ENCODE data around the gene C2CD3.

The C2CD3 gene

DNA sequence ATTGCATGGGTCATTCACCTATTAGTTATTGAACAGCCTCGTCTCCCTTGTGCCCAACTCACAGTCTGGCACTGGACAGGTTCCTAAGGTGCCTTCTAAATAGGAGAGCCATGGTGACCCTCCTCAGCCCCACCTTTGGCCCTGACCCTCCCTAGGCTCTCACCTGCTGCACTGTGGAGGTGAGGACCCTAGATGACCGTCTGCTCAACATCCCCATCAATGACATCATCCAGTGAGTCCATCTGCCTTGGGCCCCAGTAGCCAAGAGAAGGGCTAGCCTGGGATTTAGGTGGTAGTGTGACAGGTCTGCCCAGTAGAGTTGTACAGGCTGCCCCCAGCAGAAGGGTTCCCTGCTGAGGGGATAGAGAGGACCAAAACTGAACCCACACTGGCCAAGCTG lies 201.7 kb downstream of the C2CD3 start:
- H3K36me3 ChIP-seq (ENCODE audit: control insufficient read depth, insufficient read depth, low read length) = peaks cover 1% of the 10 kb centered on the region
- H3K9ac ChIP-seq (ENCODE audit: low read depth, low read length) = no peak overlapping the region

DNA sequence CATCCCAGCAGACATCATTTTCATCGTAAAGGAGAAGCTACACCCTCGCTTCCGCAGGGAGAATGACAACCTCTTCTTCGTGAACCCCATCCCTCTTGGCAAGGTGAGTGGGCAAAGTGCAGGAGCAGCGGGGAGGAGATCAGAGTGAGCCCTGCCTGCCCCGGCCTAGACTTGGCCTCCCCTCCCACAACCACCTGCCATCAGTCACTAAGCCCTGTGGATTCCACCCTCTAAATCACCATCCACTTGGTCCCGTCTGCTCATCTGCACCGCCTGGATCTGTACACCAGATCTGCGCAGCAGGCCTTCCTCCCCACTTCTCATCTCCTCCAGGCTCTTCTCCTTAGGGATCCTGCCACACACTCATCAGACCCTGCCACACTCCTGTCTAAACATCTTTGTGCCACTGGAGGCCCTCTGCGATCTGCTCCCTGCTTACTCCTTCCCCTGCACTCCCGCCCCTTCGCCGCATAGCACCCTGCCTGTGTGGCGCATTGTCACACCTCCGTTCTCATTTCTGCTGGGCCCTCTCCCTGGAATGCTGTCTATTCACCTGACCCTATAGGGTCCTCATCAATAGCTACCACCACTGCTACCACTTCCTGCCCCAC lies 202.3 kb downstream of the C2CD3 start:
- Histone ChIP-seq H3K4me3 (ENCODE audit: low read depth, low read length) (no peak overlapping the region), H3K9me3 (ENCODE audit: control insufficient read depth, insufficient read depth, low read length) (no peaks in the 10 kb centered on the region), H3K4me1 (ENCODE audit: control insufficient read depth, insufficient read depth, low read length) (no peaks in the 10 kb centered on the region), H3K36me3 (ENCODE audit: control insufficient read depth, insufficient read depth, low read length) (no peaks in the 10 kb centered on the region), H3K9ac (ENCODE audit: low read depth, low read length) (no peak overlapping the region), H3K27me3 (ENCODE audit: control insufficient read depth, insufficient read depth, low read length) (no peaks in the 10 kb centered on the region)

More for the DNA sequence above, 201.7 kb downstream of the C2CD3 start:
- Histone ChIP-seq H3K4me1 (ENCODE audit: control insufficient read depth, insufficient read depth, low read length) (no peaks in the 10 kb centered on the region), H3K27me3 (ENCODE audit: control insufficient read depth, insufficient read depth, low read length) (no peaks in the 10 kb centered on the region), H3K4me3 (ENCODE audit: low read depth, low read length) (no peak overlapping the region), H3K9me3 (ENCODE audit: control insufficient read depth, insufficient read depth, low read length) (no peaks in the 10 kb centered on the region)

DNA sequence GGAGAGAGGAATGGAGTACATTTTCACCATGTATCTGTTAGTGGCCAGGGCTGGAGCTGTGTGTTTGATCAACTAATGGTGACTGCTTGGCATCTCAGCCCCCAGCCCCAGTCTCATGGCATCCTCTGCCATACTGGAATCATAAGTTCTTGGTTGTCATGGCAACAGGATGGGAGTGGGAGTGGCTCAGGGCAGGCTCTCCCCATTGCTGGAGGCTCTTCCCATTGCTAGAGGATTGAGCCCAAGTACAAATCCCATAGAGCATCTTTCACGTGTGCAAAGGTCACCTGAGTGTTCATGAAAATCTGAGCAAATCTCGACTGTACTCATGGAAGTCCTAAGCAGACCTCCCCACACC lies 205.1 kb downstream of the C2CD3 start:
- Histone ChIP-seq H3K36me3 (ENCODE audit: control insufficient read depth, insufficient read depth, low read length) (no peaks in the 10 kb centered on the region), H3K4me3 (ENCODE audit: low read depth, low read length) (no peak overlapping the region)

DNA sequence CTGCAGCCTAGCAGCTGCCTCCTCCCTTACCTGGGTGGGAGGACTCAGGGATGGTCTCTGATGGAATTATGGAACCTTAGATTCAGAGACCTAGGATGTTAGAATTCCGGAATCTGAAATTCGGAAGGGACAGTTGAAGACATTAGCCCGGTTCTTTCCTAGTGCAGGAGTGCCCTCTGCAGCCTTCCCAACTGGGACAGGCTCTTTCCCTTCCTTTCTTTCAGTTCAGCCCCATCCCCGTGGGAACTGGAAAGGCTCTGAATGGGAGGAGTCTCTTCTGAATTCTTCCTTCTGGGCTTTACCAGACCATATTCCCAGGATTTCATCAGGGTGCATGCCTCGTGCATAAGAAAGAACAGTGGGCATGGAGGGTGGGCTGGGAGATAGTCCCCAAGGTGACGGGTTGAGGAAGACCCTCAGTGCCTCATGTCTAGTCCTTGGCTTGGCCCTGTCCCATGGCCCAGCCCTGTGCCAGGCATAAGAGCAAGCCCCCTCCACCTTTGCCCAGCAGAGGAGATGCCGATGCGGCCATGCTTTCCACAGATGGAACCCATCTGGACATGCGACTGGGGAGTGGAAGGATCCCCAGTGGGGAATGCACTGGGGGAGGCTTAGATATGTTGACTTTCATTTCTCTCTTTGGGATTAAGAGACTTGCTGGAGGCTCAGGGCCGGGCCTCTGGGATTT lies 205.6 kb downstream of the C2CD3 start:
- Histone ChIP-seq H3K36me3 (ENCODE audit: control insufficient read depth, insufficient read depth, low read length) (no peaks in the 10 kb centered on the region), H3K9ac (ENCODE audit: low read depth, low read length) (no peak overlapping the region), H3K27me3 (ENCODE audit: control insufficient read depth, insufficient read depth, low read length) (no peaks in the 10 kb centered on the region)

More for the DNA sequence above, 205.1 kb downstream of the C2CD3 start:
- no peaks in the 10 kb centered on the region for H3K27me3 ChIP-seq (ENCODE audit: control insufficient read depth, insufficient read depth, low read length)
- H3K4me1 ChIP-seq (ENCODE audit: control insufficient read depth, insufficient read depth, low read length) = no peaks in the 10 kb centered on the region
- no peaks in the 10 kb centered on the region for H3K9me3 ChIP-seq (ENCODE audit: control insufficient read depth, insufficient read depth, low read length)
- no peak overlapping the region for H3K9ac ChIP-seq (ENCODE audit: low read depth, low read length)

DNA sequence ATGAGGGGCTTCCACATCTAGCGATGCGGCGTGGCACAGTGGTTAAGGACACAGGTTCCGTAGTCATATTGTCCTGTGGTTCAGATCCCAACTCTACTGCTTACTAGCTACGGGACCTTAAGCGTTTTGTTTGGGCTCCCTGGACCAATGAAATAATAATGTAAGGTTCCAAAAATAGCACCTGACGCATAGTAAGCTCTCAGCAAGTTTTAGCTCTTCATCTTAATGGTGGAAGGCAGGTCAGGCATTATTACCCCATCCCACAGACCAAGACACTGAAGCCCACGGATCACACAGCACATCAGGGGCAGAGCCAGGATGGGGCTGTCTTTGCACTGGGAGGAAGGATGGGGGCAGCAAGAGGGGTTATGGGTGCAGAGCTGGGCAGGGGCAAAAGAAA lies 206.9 kb downstream of the C2CD3 start:
- H3K9ac ChIP-seq (ENCODE audit: low read depth, low read length) = no peak overlapping the region
- no peaks in the 10 kb centered on the region for H3K36me3 ChIP-seq (ENCODE audit: control insufficient read depth, insufficient read depth, low read length)
- no peak overlapping the region for H3K4me3 ChIP-seq (ENCODE audit: low read depth, low read length)
- H3K27me3 ChIP-seq (ENCODE audit: control insufficient read depth, insufficient read depth, low read length) = peaks cover 4% of the 10 kb centered on the region
- H3K9me3 ChIP-seq (ENCODE audit: control insufficient read depth, insufficient read depth, low read length) = no peaks in the 10 kb centered on the region
- no peaks in the 10 kb centered on the region for H3K4me1 ChIP-seq (ENCODE audit: control insufficient read depth, insufficient read depth, low read length)

More for the DNA sequence above, 205.6 kb downstream of the C2CD3 start:
- no peak overlapping the region for H3K4me3 ChIP-seq (ENCODE audit: low read depth, low read length)
- H3K4me1 ChIP-seq (ENCODE audit: control insufficient read depth, insufficient read depth, low read length) = no peaks in the 10 kb centered on the region
- H3K9me3 ChIP-seq (ENCODE audit: control insufficient read depth, insufficient read depth, low read length) = no peaks in the 10 kb centered on the region
